ENCODE data around the gene RAB5A. TPM values are rescaled to one million over a fixed set of nuclear protein-coding genes. Genes with fewer than 3 reads are reported as not detected.

The RAB5A gene
- total and polyA plus RNA-seq, 2 of the 4 experiments (the other 2 are of a cell fraction) = 33.3 to 46.4 TPM

DNA sequence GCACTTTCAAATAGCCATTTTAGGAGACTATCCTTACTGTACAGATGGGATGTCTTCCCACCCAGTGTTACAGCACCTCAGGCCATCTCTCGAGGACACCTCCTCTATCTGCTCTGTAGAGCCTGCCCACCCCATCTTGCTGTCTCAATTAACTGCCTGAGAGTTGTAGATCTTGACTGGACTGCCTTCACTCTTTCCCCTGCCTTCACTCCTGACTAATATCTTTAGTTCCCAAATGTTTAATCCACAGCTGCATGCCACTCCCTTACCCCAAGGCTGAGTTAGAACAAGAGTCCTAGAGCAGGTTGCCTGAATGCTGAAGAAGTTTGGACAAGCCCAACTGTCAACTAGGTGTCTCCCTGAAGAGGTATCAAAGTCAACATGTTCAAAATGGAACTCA, 66.5 kb downstream of the RAB5A start:
- H4K8ac ChIP-seq (ENCODE audit: low read depth in 2 of 2, low read length in 2 of 2) = no peak overlapping the region
- no peaks in the 10 kb centered on the region for H4K20me1 ChIP-seq (ENCODE audit: insufficient read depth, low read length)
- dilution Hi-C loops (cut with HindIII; ENCODE audit: low sequenced_read_pairs, unreplicated experiment) (no loop called here), intact Hi-C loops (cut with micrococcal nuclease) (no loop called here), in situ Hi-C loops (cut with MboI; ENCODE audit: low sequenced_read_pairs) (no loop called here)
- H3K9ac ChIP-seq (ENCODE audit: low read depth, low read length) = no peak overlapping the region
- H3K56ac ChIP-seq (ENCODE audit: extremely low read depth, insufficient read depth, low read length) = no peak overlapping the region
- no peak overlapping the region for H3K4ac ChIP-seq (ENCODE audit: low read depth, low read length)
- 83% methylated on average over 1 of the region's 1 CpG; no CpG with 5 or more reads in 1 of the 2 experiments for WGBS, 2 experiments (ENCODE audit: extremely low coverage in 2 of 2, insufficient read length in 1 of 2)
- no peaks in the 10 kb centered on the region for H3K9me3 ChIP-seq (ENCODE audit: control insufficient read depth, insufficient read depth, low read length)
- no TSS peak for BruUV-seq (replicated peaks)
- H4K5ac ChIP-seq (ENCODE audit: low read depth, low read length) = no peak overlapping the region
- H3K9me1 ChIP-seq (ENCODE audit: insufficient read depth, low read length) = no peaks in the 10 kb centered on the region; the same call in 1 of the 2 replicates
- no peak overlapping the region for H3K4me2 ChIP-seq (ENCODE audit: low read depth, low read length)
- no peaks in the 10 kb centered on the region for H3K79me1 ChIP-seq (ENCODE audit: low read depth in 1 of 2, low read length in 2 of 2)
- no peak overlapping the region for H3K4me3 ChIP-seq (ENCODE audit: insufficient read depth, low read depth, low read length)
- H3K27ac ChIP-seq (ENCODE audit: insufficient read depth, low read length) = no peak overlapping the region
- no peak for DNase-seq
- H2AK9ac ChIP-seq (replicated peaks; ENCODE audit: low read depth, low read length, poor library complexity) = no peak overlapping the region
- no peak overlapping the region for H2AK5ac ChIP-seq (ENCODE audit: low read depth, low read length)
- no peaks in the 10 kb centered on the region for H3K36me3 ChIP-seq (ENCODE audit: control insufficient read depth, insufficient read depth, low read length)
- no peak overlapping the region for H2BK20ac ChIP-seq (ENCODE audit: low read depth, low read length)
- no peak for ATAC-seq (ENCODE audit: low read depth)
- H2AFZ ChIP-seq (replicated peaks; ENCODE audit: low read length, poor library complexity) = no peak overlapping the region
- no peak overlapping the region for H4K91ac ChIP-seq (ENCODE audit: insufficient read depth, low read depth, low read length)
- TF ChIP-seq MXI1 (IDR thresholded peaks at IDR 0.05; ENCODE audit: borderline replicate concordance, low read depth, low read length) (no peak), SMC3 (IDR thresholded peaks at IDR 0.05; ENCODE audit: low read depth, low read length) (no peak), RFX5 (IDR thresholded peaks at IDR 0.05; ENCODE audit: low read depth, low read length) (no peak), POLR2A (IDR thresholded peaks at IDR 0.05; ENCODE audit: low read depth, low read length) (no peak), RAD21 (IDR thresholded peaks at IDR 0.05; ENCODE audit: low read length) (no peak), MAZ (IDR thresholded peaks at IDR 0.05; ENCODE audit: borderline replicate concordance, low read depth, low read length) (no peak), FOS (IDR thresholded peaks at IDR 0.05; ENCODE audit: low read depth, low read length) (no peak), CHD1 (IDR thresholded peaks at IDR 0.05; ENCODE audit: low read depth, low read length) (no peak), RCOR1 (IDR thresholded peaks at IDR 0.05; ENCODE audit: insufficient replicate concordance, low read length) (no peak), MAFK (IDR thresholded peaks at IDR 0.05; ENCODE audit: low read depth, low read length) (no peak), CEBPB (IDR thresholded peaks at IDR 0.05; ENCODE audit: low read depth, low read length) (no peak), NFE2L2 (IDR thresholded peaks at IDR 0.05; ENCODE audit: low read depth, low read length) (no peak)
- TF ChIP-seq, protein P1, sequence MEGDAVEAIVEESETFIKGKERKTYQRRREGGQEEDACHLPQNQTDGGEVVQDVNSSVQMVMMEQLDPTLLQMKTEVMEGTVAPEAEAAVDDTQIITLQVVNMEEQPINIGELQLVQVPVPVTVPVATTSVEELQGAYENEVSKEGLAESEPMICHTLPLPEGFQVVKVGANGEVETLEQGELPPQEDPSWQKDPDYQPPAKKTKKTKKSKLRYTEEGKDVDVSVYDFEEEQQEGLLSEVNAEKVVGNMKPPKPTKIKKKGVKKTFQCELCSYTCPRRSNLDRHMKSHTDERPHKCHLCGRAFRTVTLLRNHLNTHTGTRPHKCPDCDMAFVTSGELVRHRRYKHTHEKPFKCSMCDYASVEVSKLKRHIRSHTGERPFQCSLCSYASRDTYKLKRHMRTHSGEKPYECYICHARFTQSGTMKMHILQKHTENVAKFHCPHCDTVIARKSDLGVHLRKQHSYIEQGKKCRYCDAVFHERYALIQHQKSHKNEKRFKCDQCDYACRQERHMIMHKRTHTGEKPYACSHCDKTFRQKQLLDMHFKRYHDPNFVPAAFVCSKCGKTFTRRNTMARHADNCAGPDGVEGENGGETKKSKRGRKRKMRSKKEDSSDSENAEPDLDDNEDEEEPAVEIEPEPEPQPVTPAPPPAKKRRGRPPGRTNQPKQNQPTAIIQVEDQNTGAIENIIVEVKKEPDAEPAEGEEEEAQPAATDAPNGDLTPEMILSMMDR (conservative IDR thresholded peaks at IDR 0.05; ENCODE audit: low read depth, low read length) = no peak
- TF ChIP-seq, protein P2, sequence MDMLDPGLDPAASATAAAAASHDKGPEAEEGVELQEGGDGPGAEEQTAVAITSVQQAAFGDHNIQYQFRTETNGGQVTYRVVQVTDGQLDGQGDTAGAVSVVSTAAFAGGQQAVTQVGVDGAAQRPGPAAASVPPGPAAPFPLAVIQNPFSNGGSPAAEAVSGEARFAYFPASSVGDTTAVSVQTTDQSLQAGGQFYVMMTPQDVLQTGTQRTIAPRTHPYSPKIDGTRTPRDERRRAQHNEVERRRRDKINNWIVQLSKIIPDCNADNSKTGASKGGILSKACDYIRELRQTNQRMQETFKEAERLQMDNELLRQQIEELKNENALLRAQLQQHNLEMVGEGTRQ (IDR thresholded peaks at IDR 0.05; ENCODE audit: low read depth, low read length) = no peak
- no peak overlapping the region for H2BK5ac ChIP-seq (ENCODE audit: low read depth, low read length, poor library complexity, severe bottlenecking)
- no peak overlapping the region for H3K18ac ChIP-seq (ENCODE audit: low read depth, low read length)
- no peak overlapping the region for H3K23ac ChIP-seq (ENCODE audit: low read depth, low read length)
- H2BK120ac ChIP-seq (ENCODE audit: low read depth, low read length) = no peak overlapping the region
- no peak overlapping the region for H2BK15ac ChIP-seq (ENCODE audit: low read depth, low read length)
- ChIA-PET POLR2A (ENCODE audit: unreplicated experiment) (no interaction called here), CTCF (interaction anchor here (0.6 kb wide), 2 partner anchors 20 to 56 kb away, joined by 3 to 5 read pairs; no protein-coding TSS in a partner anchor)
- H3K27me3 ChIP-seq (ENCODE audit: control insufficient read depth, insufficient read depth, low read length) = no peaks in the 10 kb centered on the region
- no peak overlapping the region for H3K14ac ChIP-seq (replicated peaks; ENCODE audit: low read depth, low read length)
- no peaks in the 10 kb centered on the region for H3K4me1 ChIP-seq (ENCODE audit: control insufficient read depth, insufficient read depth, low read length)

Data from IMR-90 (cell line).